Spleen (tissue), 7 donors: Measurements from ENCODE around the gene SPINT2.

Source experiments
- CTCF ChIP-seq, 11 experiments: fragments of 200-600 bp in 7 of 11; fragments of 450-650 bp in 4 of 11; sonication (generic) in 4 of 11; IDR thresholded peaks in 8 of 11; conservative IDR thresholded peaks in 3 of 11; 1 replicate in 7 of 11; 2 replicates in 4 of 11; pipeline versions ENCODE4 v1.4.0 to v1.8.0; 2016 to 2021; ENCODE audit warnings: antibody characterized with exemption in 11 of 11, inconsistent platforms in 4 of 11, mild to moderate bottlenecking in 1 of 11
- POLR2A ChIP-seq, 3 donors: fragments of 450-650 bp; IDR thresholded peaks; one replicate each; pipeline ENCODE4 v1.5.1; 2017; ENCODE audit warnings: antibody characterized with exemption in 3 of 3, mild to moderate bottlenecking in 1 of 3
- POLR2AphosphoS5 ChIP-seq, 3 donors: sonication (generic); formaldehyde crosslinking; IDR thresholded peaks; one replicate each; pipeline ENCODE4 v1.5.1; 2017; ENCODE audit warnings: antibody characterized with exemption in 3 of 3
- donor health status: DM: no; HTN: no; CAD: no; lungs with moderate emphysema.
- donor health status: DM: no; HTN: no; CAD: no.
- donor health status: DM: no; HTN: no; CAD: no.

- TF ChIP-seq CTCF (IDR thresholded peaks at IDR 0.05 in 8 of 11, conservative IDR thresholded peaks at IDR 0.05 in 3 of 11) (no peak), POLR2A (IDR thresholded peaks at IDR 0.05) (no peak), POLR2AphosphoS5 (IDR thresholded peaks at IDR 0.05) (peak in 2 of 3 donors; percentile 42 to 86)
Measured at GRCh38 chr19:38317104-38317612, 52.8 kb downstream of the SPINT2 start.
